Astrocyte of the spinal cord (primary cell): ENCODE results near the gene TPSB2.
"Not testable (repeated sequence)": the region's sequence is repeated elsewhere in the genome, so short reads cannot be mapped to it uniquely, and the experiment has no call there.

ENCODE experiments used
- DNase-seq: peaks from one replicate; pipeline ENCODE4 v3.0.0; 2011; ENCODE audit warnings: low read depth, low spot score
- H3K4me3 ChIP-seq: 2 replicates; pipeline ENCODE4 v1.5.1; 2011; ENCODE audit warnings: low read depth, mild to moderate bottlenecking, low read length, moderate library complexity
- CTCF ChIP-seq: IDR thresholded peaks from 2 replicates; pipeline ENCODE4 v1.5.1; 2012; ENCODE audit warnings: low read depth, mild to moderate bottlenecking, low read length, inconsistent platforms
- in situ Hi-C: cut with HindIII; loops from 2 replicates; pipeline ENCODE4 v1.10.0; 2017; ENCODE audit warnings: low sequenced_read_pairs

TPSB2 gene

GRCh38 chr16:1275791-1276579 is 46.0 kb upstream of the TPSB2 start:
- H3K4me3 ChIP-seq = no peak overlapping the region
- no peak for DNase-seq
- TF ChIP-seq CTCF = no peak
- in situ Hi-C loops = no loop called here

- DNase-seq = no peak
- H3K4me3 ChIP-seq = no peak overlapping the region
- TF ChIP-seq CTCF = no peak
- in situ Hi-C loops = no loop called here
These were observed 44.8 kb upstream of the TPSB2 start for GRCh38 chr16:1274767-1275166.

- DNase-seq = no peak
- no peak overlapping the region for H3K4me3 ChIP-seq
- in situ Hi-C loops = no loop called here
- no peak for TF ChIP-seq CTCF
These were observed 43.8 kb upstream of the TPSB2 start for GRCh38 chr16:1273816-1274215.

- in situ Hi-C loops = no loop called here
- TF ChIP-seq CTCF = no peak
- DNase-seq = no peak
- no peak overlapping the region for H3K4me3 ChIP-seq
These were observed 42.6 kb upstream of the TPSB2 start for GRCh38 chr16:1272453-1273198.

GRCh38 chr16:1271724-1272413 is 41.9 kb upstream of the TPSB2 start:
- in situ Hi-C loops = not testable (repeated sequence)

GRCh38 chr16:1271380-1271723 is 41.4 kb upstream of the TPSB2 start:
- DNase-seq = no peak
- TF ChIP-seq CTCF = no peak
- H3K4me3 ChIP-seq = no peak overlapping the region
- in situ Hi-C loops = no loop called here

More at GRCh38 chr16:1271724-1272413, 41.9 kb upstream of the TPSB2 start:
- DNase-seq, H3K4me3 ChIP-seq: not testable (repeated sequence)

GRCh38 chr16:1269418-1269817 is 39.4 kb upstream of the TPSB2 start:
- DNase-seq, in situ Hi-C loops, H3K4me3 ChIP-seq: not testable (repeated sequence)
